Raji (cell line): ENCODE measurements around the gene WWP2.
A peak's percentile ranks its signal among the peaks of the same experiment; 100 is the strongest.

Source experiments
- POLR2A ChIP-seq: IDR thresholded peaks from 2 replicates; pipeline ENCODE4 v1.6.1; 2011; ENCODE audit warnings: low read depth, low read length, control low read depth; ENCODE audit not compliant: insufficient read depth

The WWP2 gene

GRCh38 chr16:69769404-69769803, 7.3 kb downstream of the WWP2 start:
- TF ChIP-seq POLR2A, result no peak

- no peak for TF ChIP-seq POLR2A
These were observed 9.5 kb downstream of the WWP2 start for GRCh38 chr16:69771651-69771967.

GRCh38 chr16:69773260-69773947, 11.3 kb downstream of the WWP2 start:
- TF ChIP-seq POLR2A, result 0 out of 2 replicates have a peak, but pooled peaks have one; percentile 12

- no peak for TF ChIP-seq POLR2A
These were observed 13.4 kb downstream of the WWP2 start for GRCh38 chr16:69775563-69775962.

DNA sequence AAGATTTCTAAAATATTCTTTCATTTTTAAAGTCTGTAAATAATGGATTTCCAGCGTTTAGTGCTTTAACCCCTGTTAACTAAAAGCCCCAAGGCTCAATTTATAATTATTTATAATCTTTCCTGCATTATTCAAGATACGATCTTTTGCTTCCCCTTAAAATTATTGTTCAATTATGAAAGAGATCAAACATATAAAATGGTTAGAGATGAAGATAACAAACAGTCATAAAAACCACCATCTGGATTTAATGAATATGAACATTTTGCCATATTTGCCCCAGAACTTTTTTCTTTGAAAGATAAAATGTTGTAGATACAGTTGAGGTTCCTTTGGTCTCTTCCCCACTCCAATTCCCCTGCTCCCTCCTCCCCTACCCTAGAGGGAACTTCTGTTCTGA, 17.6 kb downstream of the WWP2 start:
- no peak for TF ChIP-seq POLR2A

- TF ChIP-seq POLR2A, result no peak
These were observed 19.0 kb downstream of the WWP2 start for GRCh38 chr16:69781118-69781517.

DNA sequence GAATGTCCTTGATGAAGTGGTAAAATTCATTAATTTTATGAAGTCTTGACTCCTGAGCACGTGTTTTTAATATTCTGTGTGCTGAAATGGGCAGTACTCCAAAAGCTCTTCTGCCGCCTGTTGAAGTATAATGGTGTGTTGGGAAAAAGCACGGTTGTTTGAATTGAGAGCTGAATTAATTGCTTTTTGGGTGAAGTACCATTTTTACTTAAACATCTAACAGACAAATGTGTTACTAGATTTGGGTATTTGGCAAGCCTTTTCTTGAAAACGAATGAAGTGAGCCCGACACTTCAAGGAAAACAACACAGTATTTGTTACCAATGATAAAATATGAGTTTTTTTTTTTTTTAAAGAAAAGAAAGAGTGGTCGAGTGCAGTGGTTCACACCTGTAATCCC, 22.5 kb downstream of the WWP2 start:
- TF ChIP-seq POLR2A, result no peak

- no peak for TF ChIP-seq POLR2A
These were observed 25.8 kb downstream of the WWP2 start for GRCh38 chr16:69787883-69788282.

- TF ChIP-seq POLR2A, result no peak
These were observed 31.4 kb downstream of the WWP2 start for GRCh38 chr16:69793526-69793925.

DNA sequence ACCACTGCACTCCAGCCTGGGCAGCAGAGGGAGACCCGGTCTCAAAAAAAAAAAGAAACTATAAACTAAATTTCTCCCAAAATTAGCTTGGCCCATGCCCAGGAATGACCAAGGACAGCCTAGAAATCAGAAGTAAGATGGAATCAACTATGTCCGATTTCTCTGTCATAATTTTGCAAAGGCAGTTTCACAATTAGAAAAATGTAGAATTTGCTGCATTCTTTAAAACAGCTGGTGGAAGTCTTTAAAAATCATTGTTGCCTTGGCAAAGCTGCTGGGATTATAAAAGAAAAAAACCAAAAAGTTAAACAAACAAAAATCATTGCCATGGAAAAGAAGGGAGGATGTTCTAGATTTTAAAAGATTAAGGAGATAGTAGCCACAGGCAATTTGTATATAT, 32.4 kb downstream of the WWP2 start:
- TF ChIP-seq POLR2A, result no peak

- TF ChIP-seq POLR2A, result no peak
These were observed 34.4 kb downstream of the WWP2 start for GRCh38 chr16:69796285-69797118.

- TF ChIP-seq POLR2A, result no peak
These were observed 36.3 kb downstream of the WWP2 start for GRCh38 chr16:69798466-69798865.

- TF ChIP-seq POLR2A, result no peak
These were observed 37.5 kb downstream of the WWP2 start for GRCh38 chr16:69799611-69800031.

- TF ChIP-seq POLR2A, result no peak
These were observed 42.2 kb downstream of the WWP2 start for GRCh38 chr16:69804297-69804696.

GRCh38 chr16:69812688-69813014, 50.5 kb downstream of the WWP2 start:
- TF ChIP-seq POLR2A, result no peak

DNA sequence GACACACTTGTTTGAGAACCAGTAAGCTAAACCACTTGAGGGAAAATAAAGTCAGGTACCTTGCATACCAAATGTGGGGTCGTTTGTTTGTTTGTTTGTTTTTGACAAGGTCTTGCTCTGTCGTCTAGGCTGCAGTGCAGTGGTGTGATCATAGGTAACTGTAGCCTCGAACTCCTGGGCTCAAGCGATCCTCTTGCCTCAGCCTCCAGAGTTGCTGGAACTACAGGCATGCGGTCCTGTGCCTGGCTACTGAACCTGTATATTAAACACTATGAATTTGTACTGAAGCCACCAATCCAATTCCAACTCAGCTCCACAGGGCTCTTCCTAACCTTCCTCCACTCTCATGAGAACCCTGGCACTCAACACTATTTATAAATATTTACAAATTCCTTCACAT, 51.9 kb downstream of the WWP2 start:
- TF ChIP-seq POLR2A, result no peak

DNA sequence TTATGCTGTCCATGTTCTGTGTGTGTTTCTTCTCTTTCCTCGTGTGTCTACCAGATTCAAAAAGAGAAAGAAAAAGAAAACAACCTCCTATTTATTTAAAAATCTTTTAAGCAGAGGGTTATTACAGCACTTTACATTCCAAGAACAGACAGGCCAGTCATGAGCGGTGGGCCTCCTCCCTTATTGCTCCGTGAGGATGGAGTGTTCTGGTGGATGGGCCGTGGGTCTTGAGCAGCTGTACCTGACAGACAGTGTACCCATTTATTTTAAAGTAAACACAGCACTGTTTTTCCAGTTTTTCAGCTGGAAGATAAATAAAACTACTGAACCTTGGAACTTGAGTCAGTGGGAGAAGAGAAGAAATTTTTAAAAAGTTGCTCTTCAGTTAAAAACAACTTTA, 52.4 kb downstream of the WWP2 start:
- TF ChIP-seq POLR2A, result no peak
